Spleen (tissue), 11 donors: ENCODE measurements around the gene KRTAP4-2. TPM values are rescaled to one million over a fixed set of nuclear protein-coding genes. Genes with fewer than 3 reads are reported as not detected.
"Not testable (repeated sequence)": the region's sequence is repeated elsewhere in the genome, so short reads cannot be mapped to it uniquely, and the experiment has no call there.

Experiments
- DNase-seq: peaks from one replicate; pipeline ENCODE4 v3.0.0-alpha.2; 2020
- H3K27ac ChIP-seq, 8 donors: fragments of 200-600 bp; sonication (generic) in 7 of 8; 1 replicate in 4 of 8; 2 replicates in 4 of 8; pipeline versions ENCODE4 v1.5.0 to v1.8.0; 2016 to 2021; ENCODE audit warnings: inconsistent platforms in 4 of 8, mild to moderate bottlenecking in 4 of 8, moderate library complexity in 1 of 8
- H3K27me3 ChIP-seq, 7 donors: fragments of 200-600 bp; sonication (generic) in 6 of 7; replicated peaks in 1 of 7; 1 replicate in 4 of 7; 2 replicates in 3 of 7; pipeline versions ENCODE4 v1.5.0 to v1.8.0; 2016 to 2021; ENCODE audit warnings: inconsistent platforms in 3 of 7, mild to moderate bottlenecking in 1 of 7
- H3K36me3 ChIP-seq, 6 donors: fragments of 200-600 bp; sonication (generic) in 5 of 6; 1 replicate in 4 of 6; 2 replicates in 2 of 6; pipeline versions ENCODE4 v1.5.0 to v1.8.0; 2016 to 2021; ENCODE audit warnings: inconsistent platforms in 2 of 6
- H3K4me1 ChIP-seq, 6 donors: fragments of 200-600 bp; sonication (generic) in 5 of 6; 1 replicate in 3 of 6; 2 replicates in 3 of 6; pipeline versions ENCODE4 v1.5.0 to v1.8.0; 2016 to 2021; ENCODE audit warnings: inconsistent platforms in 3 of 6
- H3K4me3 ChIP-seq, 8 donors: fragments of 200-600 bp; sonication (generic) in 7 of 8; 1 replicate in 4 of 8; 2 replicates in 4 of 8; pipeline versions ENCODE4 v1.5.0 to v1.8.0; 2016 to 2021; ENCODE audit warnings: inconsistent platforms in 4 of 8, mild to moderate bottlenecking in 4 of 8, moderate library complexity in 2 of 8
- H3K9me3 ChIP-seq, 8 donors: fragments of 200-600 bp; sonication (generic) in 7 of 8; 1 replicate in 4 of 8; 2 replicates in 4 of 8; pipeline versions ENCODE4 v1.5.0 to v1.8.0; 2016 to 2021; ENCODE audit warnings: inconsistent platforms in 4 of 8
- POLR2A ChIP-seq, 3 donors: fragments of 450-650 bp; IDR thresholded peaks; one replicate each; pipeline ENCODE4 v1.5.1; 2017; ENCODE audit warnings: antibody characterized with exemption in 3 of 3, mild to moderate bottlenecking in 1 of 3
- POLR2AphosphoS5 ChIP-seq, 3 donors: sonication (generic); formaldehyde crosslinking; IDR thresholded peaks; one replicate each; pipeline ENCODE4 v1.5.1; 2017; ENCODE audit warnings: antibody characterized with exemption in 3 of 3
- WGBS, 5 donors: extraction: QIAGEN DNeasy Blood & Tissue Kit in 3 of 5; methylation state at CpG; one replicate each; pipeline versions ENCODE4 v1.1.5 to v1.1.7; 2013 to 2018; 5-methylcytosine and 5-hydroxymethylcytosine counted together
- intact Hi-C: fragments of 100-400 bp; cut with DNase I; formaldehyde crosslinking; loops from one replicate; pipeline ENCODE4 v1.15.0; 2023; ENCODE audit warnings: low total_unique reads
- polyA plus RNA-seq, 3 donors: library from polyadenylated mRNA; stranded (reverse); fragments of 200-250 nt; gene quantifications; one replicate each; pipeline ENCODE4 v1.2.1, GENCODE V29; 2013
- total RNA-seq, 7 donors: library from RNA; depleted of rRNA in 3 of 7; stranded (reverse); fragments of >200 nt in 3 of 7; fragmentation: NEBNext Ultra II Directional in 4 of 7; extraction: Animal tissue kit (Norgen Biotek cat#: 25700) in 4 of 7; gene quantifications; one replicate each; pipeline versions ENCODE4 v1.1.0 to v1.2.1, GENCODE V29; 2016 to 2021
- TF ChIP-seq, protein P1 (sequence below), 11 experiments: fragments of 200-600 bp in 7 of 11; fragments of 450-650 bp in 4 of 11; sonication (generic) in 4 of 11; IDR thresholded peaks in 8 of 11; conservative IDR thresholded peaks in 3 of 11; 1 replicate in 7 of 11; 2 replicates in 4 of 11; pipeline versions ENCODE4 v1.4.0 to v1.8.0; 2016 to 2021; ENCODE audit warnings: antibody characterized with exemption in 11 of 11, inconsistent platforms in 4 of 11, mild to moderate bottlenecking in 1 of 11
- donor health status: healthy with polysubstance abuse.
- donor health status: DM: no; HTN: no; CAD: no; lungs with moderate emphysema.
- donor health status: DM: no; HTN: no; CAD: no.
- donor health status: Bipolar disorder and iron deficiency.
- donor health status: healthy.
- donor health status: DM: no; HTN: no; CAD: no.
- donor health status: DM: yes; HTN: yes; CAD: no.

The KRTAP4-2 gene
- total and polyA plus RNA-seq, 10 donors: not detected

DNA sequence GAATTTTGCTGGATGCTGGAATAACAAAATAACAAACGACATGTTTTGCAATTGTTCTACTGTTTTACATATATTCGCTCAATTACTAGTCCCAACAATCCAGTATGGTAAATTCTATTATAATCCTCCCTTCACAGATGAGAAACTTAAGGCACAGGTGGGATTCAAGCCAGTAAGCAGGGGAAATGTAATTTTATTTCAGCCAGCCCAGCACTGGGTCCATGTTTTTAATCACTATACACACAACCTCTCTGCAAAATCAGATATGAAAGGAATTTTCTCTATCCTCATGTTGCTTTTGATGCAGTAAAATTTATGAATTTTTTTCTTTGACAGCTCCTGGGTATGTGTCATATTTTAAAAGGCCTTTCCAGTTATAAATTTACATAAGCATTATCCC is 32.8 kb downstream of the KRTAP4-2 start:
- intact Hi-C loops: no loop called here

DNA sequence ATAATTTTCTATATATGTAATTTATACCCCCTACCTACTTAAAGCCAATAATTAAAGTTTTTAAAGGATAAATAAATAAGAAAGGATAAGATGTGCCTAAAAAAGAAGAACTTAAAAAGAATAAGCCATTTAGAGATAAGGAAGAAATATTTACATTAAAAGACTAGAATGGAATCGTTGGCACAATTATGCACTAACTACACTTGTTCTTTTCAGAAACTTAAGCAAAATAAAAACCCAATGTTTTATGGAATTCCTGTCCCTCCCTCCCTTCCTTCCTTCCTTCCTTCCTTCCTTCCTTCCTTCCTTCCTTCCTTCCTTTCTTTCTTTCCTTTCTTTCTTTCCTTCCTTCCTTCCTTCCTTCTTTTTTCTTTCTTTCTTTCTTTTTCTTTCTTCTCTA is 33.2 kb downstream of the KRTAP4-2 start:
- no peak for TF ChIP-seq POLR2AphosphoS5 (IDR thresholded peaks at IDR 0.05)
- TF ChIP-seq, protein P1, sequence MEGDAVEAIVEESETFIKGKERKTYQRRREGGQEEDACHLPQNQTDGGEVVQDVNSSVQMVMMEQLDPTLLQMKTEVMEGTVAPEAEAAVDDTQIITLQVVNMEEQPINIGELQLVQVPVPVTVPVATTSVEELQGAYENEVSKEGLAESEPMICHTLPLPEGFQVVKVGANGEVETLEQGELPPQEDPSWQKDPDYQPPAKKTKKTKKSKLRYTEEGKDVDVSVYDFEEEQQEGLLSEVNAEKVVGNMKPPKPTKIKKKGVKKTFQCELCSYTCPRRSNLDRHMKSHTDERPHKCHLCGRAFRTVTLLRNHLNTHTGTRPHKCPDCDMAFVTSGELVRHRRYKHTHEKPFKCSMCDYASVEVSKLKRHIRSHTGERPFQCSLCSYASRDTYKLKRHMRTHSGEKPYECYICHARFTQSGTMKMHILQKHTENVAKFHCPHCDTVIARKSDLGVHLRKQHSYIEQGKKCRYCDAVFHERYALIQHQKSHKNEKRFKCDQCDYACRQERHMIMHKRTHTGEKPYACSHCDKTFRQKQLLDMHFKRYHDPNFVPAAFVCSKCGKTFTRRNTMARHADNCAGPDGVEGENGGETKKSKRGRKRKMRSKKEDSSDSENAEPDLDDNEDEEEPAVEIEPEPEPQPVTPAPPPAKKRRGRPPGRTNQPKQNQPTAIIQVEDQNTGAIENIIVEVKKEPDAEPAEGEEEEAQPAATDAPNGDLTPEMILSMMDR (IDR thresholded peaks at IDR 0.05 in 8 of 11, conservative IDR thresholded peaks at IDR 0.05 in 3 of 11): no peak
- no peak for TF ChIP-seq POLR2A (IDR thresholded peaks at IDR 0.05)
- intact Hi-C loops: no loop called here
- no peaks in the 10 kb centered on the region for H3K36me3 ChIP-seq
- no peak overlapping the region for H3K4me3 ChIP-seq
- peaks cover 0 to 45% (median 30%) of the 10 kb centered on the region in 8 donors for H3K9me3 ChIP-seq
- WGBS, 5 donors: 79 to 95% (median 95%) methylated on average over 1 of the region's 1 CpG
- H3K27me3 ChIP-seq: peaks cover 0 to 7% (median 0%) of the 10 kb centered on the region in 7 donors
- H3K27ac ChIP-seq: no peak overlapping the region
- DNase-seq: no peak
- no peaks in the 10 kb centered on the region for H3K4me1 ChIP-seq

More for the DNA sequence above, 32.8 kb downstream of the KRTAP4-2 start:
- Histone ChIP-seq H3K27me3 (peaks cover 0 to 4% (median 0%) of the 10 kb centered on the region in 7 donors), H3K36me3 (no peaks in the 10 kb centered on the region), H3K4me3 (no peak overlapping the region), H3K9me3 (peaks cover 0 to 40% (median 26%) of the 10 kb centered on the region in 8 donors), H3K4me1 (no peaks in the 10 kb centered on the region), H3K27ac (no peak overlapping the region)
- no peak for DNase-seq
- TF ChIP-seq POLR2AphosphoS5 (IDR thresholded peaks at IDR 0.05): no peak
- TF ChIP-seq, protein P1 (IDR thresholded peaks at IDR 0.05 in 8 of 11, conservative IDR thresholded peaks at IDR 0.05 in 3 of 11): no peak
- no peak for TF ChIP-seq POLR2A (IDR thresholded peaks at IDR 0.05)
- 87 to 95% (median 94%) methylated on average over 2 of the region's 2 CpGs for WGBS, 5 donors

DNA sequence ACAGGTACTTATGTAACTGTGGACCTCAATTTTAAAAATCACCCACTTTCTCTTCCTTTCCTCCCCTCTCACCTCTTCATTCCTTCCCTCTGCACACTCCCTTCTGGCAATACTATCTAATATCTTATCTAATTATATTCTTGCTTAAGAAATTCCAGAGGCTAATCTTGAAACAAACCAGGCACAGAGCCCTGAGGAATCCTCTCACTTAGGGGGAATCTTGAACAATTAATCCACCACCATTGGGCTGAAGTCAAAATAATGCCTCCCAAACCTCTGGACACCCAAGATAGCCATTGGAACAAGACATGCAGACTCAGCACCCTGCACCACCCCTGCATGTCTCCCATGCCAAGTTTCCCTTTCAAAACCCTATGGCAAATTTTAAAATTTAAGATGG is 36.7 kb downstream of the KRTAP4-2 start:
- intact Hi-C loops: no loop called here
- Histone ChIP-seq H3K27ac (no peak overlapping the region), H3K4me1 (no peaks in the 10 kb centered on the region), H3K27me3 (peaks cover 0 to 7% (median 0%) of the 10 kb centered on the region in 7 donors), H3K4me3 (no peak overlapping the region), H3K9me3 (peaks cover 0 to 49% (median 35%) of the 10 kb centered on the region in 8 donors), H3K36me3 (no peaks in the 10 kb centered on the region)
- no peak for DNase-seq
- TF ChIP-seq POLR2A (IDR thresholded peaks at IDR 0.05) (no peak), POLR2AphosphoS5 (IDR thresholded peaks at IDR 0.05) (no peak)
- TF ChIP-seq, protein P1 (IDR thresholded peaks at IDR 0.05 in 8 of 11, conservative IDR thresholded peaks at IDR 0.05 in 3 of 11): no peak

DNA sequence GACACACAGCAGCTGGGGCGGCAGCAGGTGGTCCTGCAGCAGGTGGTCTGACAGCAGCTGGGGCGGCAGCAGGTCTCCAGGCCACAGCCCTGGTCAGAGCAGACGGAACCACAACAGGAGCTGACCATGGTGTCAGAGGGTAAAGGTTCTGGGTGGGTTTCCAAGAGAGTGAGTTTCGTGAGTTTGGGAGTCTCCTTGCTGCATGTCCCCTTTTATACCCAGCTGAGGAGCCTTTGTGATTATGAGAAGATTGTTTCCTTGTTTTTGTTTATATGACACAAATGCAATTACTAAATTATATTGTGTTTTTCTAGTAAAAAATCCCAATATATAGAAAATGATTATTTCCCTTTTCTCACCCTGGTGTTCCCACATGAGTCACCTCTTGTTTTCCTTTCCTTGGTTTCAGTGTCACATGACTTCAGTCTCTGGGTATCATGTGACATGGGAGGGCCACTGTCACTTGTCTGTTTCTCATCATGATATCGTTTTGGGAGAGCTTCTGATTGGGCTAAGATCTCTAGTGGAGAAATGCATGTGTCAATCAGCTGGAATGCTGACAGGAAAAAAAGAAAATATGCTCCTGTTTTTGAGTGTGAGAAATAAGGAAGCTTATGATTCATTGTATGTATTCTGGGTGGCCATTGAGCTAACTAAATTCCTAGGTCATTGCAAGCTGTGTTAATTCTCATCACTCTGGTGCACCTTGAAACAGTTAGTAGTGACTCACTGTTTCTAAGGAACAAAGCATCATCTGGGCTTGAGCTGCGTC is 37.5 kb downstream of the KRTAP4-2 start, which contains the start of gene KRTAP4-6:
Gene KRTAP4-6 (minus strand): TSS at position 185 of the 772 bp plus-strand sequence. CDS start 57 bp downstream, at position 128.
- no peak for DNase-seq
- TF ChIP-seq POLR2AphosphoS5 (IDR thresholded peaks at IDR 0.05): no peak
- no peak for TF ChIP-seq POLR2A (IDR thresholded peaks at IDR 0.05)
- TF ChIP-seq, protein P1 (IDR thresholded peaks at IDR 0.05 in 8 of 11, conservative IDR thresholded peaks at IDR 0.05 in 3 of 11): no peak
- H3K4me3 ChIP-seq: no peak within 1 kb of the TSS
- peaks cover 0 to 49% (median 35%) of the 10 kb centered on the region in 8 donors for H3K9me3 ChIP-seq
- H3K4me1 ChIP-seq: no peaks in the 10 kb centered on the region
- peaks cover 0 to 7% (median 0%) of the 10 kb centered on the region in 7 donors for H3K27me3 ChIP-seq
- no peaks in the 10 kb centered on the region for H3K36me3 ChIP-seq
- intact Hi-C loops: no loop called here
- no peak within 1 kb of the TSS for H3K27ac ChIP-seq
- 83 to 92% (median 86%) methylated on average over 6 of the region's 6 CpGs for WGBS, 5 donors

DNA sequence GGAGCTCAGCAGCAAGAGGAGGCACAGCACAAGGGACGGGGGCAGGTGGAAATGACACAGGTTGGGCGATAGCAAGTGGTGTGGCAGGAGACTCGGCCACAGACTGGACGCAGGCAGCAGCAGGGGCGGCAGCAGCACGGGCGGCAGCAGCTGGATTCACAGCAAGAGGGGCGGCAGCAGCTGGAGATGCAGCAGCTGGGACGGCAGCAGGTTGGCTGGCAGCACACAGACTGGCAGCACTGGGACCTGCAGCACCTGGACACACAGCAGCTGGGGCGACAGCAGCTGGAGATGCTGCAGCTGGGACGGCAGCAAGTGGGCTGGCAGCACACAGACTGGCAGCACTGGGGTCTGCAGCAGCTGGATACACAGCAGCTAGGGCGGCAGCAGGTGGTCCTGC is 38.2 kb downstream of the KRTAP4-2 start:
- DNase-seq, intact Hi-C loops, H3K27ac ChIP-seq, H3K4me3 ChIP-seq, H3K4me1 ChIP-seq, H3K27me3 ChIP-seq, H3K36me3 ChIP-seq: not testable (repeated sequence)
- H3K9me3 ChIP-seq: peaks cover 0 to 49% (median 35%) of the 10 kb centered on the region in 8 donors
- 88 to 95% (median 89%) methylated on average over 11 to 12 of the region's 12 CpGs for WGBS, 5 donors
